GM12878 (cell line): Measurements from ENCODE around the gene PAPSS2. TPM values are rescaled to one million over a fixed set of nuclear protein-coding genes. Genes with fewer than 3 reads are reported as not detected.

Experiments used
- ATAC-seq: fragments of 200-7000 bp; cut with Tn5 transposase; 3 replicates; pipeline ENCODE4 v1.9.1; 2020; ENCODE audit warnings: mild to moderate bottlenecking, moderate library complexity
- BruUV-seq: library from RNA; stranded (reverse); fragments of 400-500 nt; replicated peaks from 2 replicates; lab custom pipeline; 2021; lab: Mats Ljungman, UMichigan
- CTCF ChIA-PET: fragments of 300-600 bp; sonication (Branson Sonifier 250); formaldehyde crosslinking; extraction: SDS; loops from one replicate; lab custom pipeline; 2021; ENCODE audit warnings: inconsistent platforms; lab: Yijun Ruan, JAX
- POLR2A ChIA-PET: fragments of 350-600 bp; formaldehyde crosslinking; extraction: SDS; loops from one replicate; lab custom pipeline; 2021; ENCODE audit warnings: inconsistent platforms; lab: Charles Lee
- RAD21 ChIA-PET: fragments of 300-600 bp; sonication (Branson Sonifier 250); formaldehyde crosslinking; loops from one replicate; lab custom pipeline; 2023; ENCODE audit warnings: antibody characterized with exemption; ENCODE audit not compliant: unreplicated experiment; lab: Charles Lee
- SMC1A ChIA-PET: fragments of 300-600 bp; sonication (Branson Sonifier 250); formaldehyde crosslinking; loops from one replicate; lab custom pipeline; 2023; ENCODE audit not compliant: unreplicated experiment, uncharacterized antibody; lab: Charles Lee
- DNase-seq: peaks from one replicate; pipeline ENCODE4 v3.0.0-alpha.2; 2011; ENCODE audit warnings: low read depth, low spot score
- FAIRE-seq: peaks from 3 replicates; lab custom pipeline; 2011; peaks lifted over from hg19 to GRCh38; lab: Jason Lieb, UNC
- H2AFZ ChIP-seq: 2 replicates; pipeline ENCODE4 v1.6.0; 2011; ENCODE audit warnings: low read depth, low read length, control low read depth; ENCODE audit not compliant: control insufficient read depth
- H3K27ac ChIP-seq: 2 replicates; pipeline ENCODE4 v1.5.1; 2011; ENCODE audit warnings: control low read depth; ENCODE audit not compliant: control insufficient read depth, insufficient read depth
- H3K27me3 ChIP-seq, 2 experiments: replicated peaks in 1 of 2; 2 replicates each; pipeline versions ENCODE4 v1.6.0 to v1.6.1; 2011; ENCODE audit warnings: low read length in 1 of 2; ENCODE audit not compliant: control insufficient read depth in 2 of 2, insufficient read depth in 2 of 2
- H3K36me3 ChIP-seq, 2 experiments: 2 replicates each; pipeline ENCODE4 v1.5.1; 2011; ENCODE audit warnings: low read length in 1 of 2; ENCODE audit not compliant: control insufficient read depth in 2 of 2, insufficient read depth in 2 of 2
- H3K4me1 ChIP-seq: 2 replicates; pipeline ENCODE4 v1.6.1; 2011; ENCODE audit warnings: mild to moderate bottlenecking, low read length, moderate library complexity, mixed read lengths; ENCODE audit not compliant: control insufficient read depth, insufficient read depth
- H3K4me2 ChIP-seq: 2 replicates; pipeline ENCODE4 v1.6.0; 2011; ENCODE audit warnings: control low read depth; ENCODE audit not compliant: control insufficient read depth, insufficient read depth
- H3K4me3 ChIP-seq: fragments of 200-600 bp; sonication (generic); 2 replicates; pipeline ENCODE4 v1.5.1; 2016
- H3K79me2 ChIP-seq: 2 replicates; pipeline ENCODE4 v1.6.0; 2011; ENCODE audit warnings: low read length; ENCODE audit not compliant: control insufficient read depth, insufficient read depth
- H3K9ac ChIP-seq: 2 replicates; pipeline ENCODE4 v1.8.0; 2011; ENCODE audit warnings: low read length, control low read depth, mixed read lengths; ENCODE audit not compliant: control insufficient read depth, insufficient read depth
- H3K9me3 ChIP-seq: replicated peaks from 3 replicates; pipeline ENCODE4 v1.5.1; 2011; ENCODE audit warnings: mild to moderate bottlenecking, low read length; ENCODE audit not compliant: control insufficient read depth, insufficient read depth
- H4K20me1 ChIP-seq: 2 replicates; pipeline ENCODE4 v1.6.0; 2011; ENCODE audit not compliant: control insufficient read depth, insufficient read depth
- BACH1 ChIP-seq: fragments of 450-650 bp; IDR thresholded peaks from 2 replicates; pipeline ENCODE4 v1.6.1; 2017; ENCODE audit warnings: mild to moderate bottlenecking, borderline replicate concordance
- BCL11A ChIP-seq: IDR thresholded peaks from 2 replicates; pipeline ENCODE4 v1.6.1; 2011; ENCODE audit warnings: low read depth, low read length
- CBX3 ChIP-seq: fragments of 200-600 bp; sonication (generic); IDR thresholded peaks from 2 replicates; pipeline ENCODE4 v1.6.1; 2016; ENCODE audit warnings: low read depth, borderline replicate concordance
- CTCF ChIP-seq, 3 experiments: IDR thresholded peaks in 2 of 3; conservative IDR thresholded peaks in 1 of 3; 2 replicates each; pipeline ENCODE4 v1.5.1; 2011; ENCODE audit warnings: low read depth in 3 of 3, low read length in 3 of 3, mild to moderate bottlenecking in 3 of 3, control low read depth in 2 of 3, moderate library complexity in 2 of 3, inconsistent platforms in 1 of 3, mixed read lengths in 1 of 3; ENCODE audit not compliant: control insufficient read depth in 2 of 3, insufficient read depth in 1 of 3; ENCODE audit errors: extremely low read depth in 1 of 3
- FOXK2 ChIP-seq: fragments of 450-650 bp; IDR thresholded peaks from 2 replicates; pipeline ENCODE4 v1.6.1; 2017; ENCODE audit warnings: mild to moderate bottlenecking, moderate library complexity
- IKZF1 ChIP-seq: fragments of 450-650 bp; conservative IDR thresholded peaks from 2 replicates; pipeline ENCODE4 v1.6.1; 2017; ENCODE audit warnings: antibody characterized with exemption, mild to moderate bottlenecking
- MEF2B ChIP-seq: fragments of 450-650 bp; IDR thresholded peaks from 2 replicates; pipeline ENCODE4 v1.6.1; 2018; ENCODE audit warnings: mild to moderate bottlenecking, moderate library complexity; ENCODE audit not compliant: partially characterized antibody, poor library complexity, severe bottlenecking
- NRF1 ChIP-seq: conservative IDR thresholded peaks from 2 replicates; pipeline ENCODE4 v1.6.1; 2011; ENCODE audit warnings: mild to moderate bottlenecking, low read depth, low read length, improper control_type of control experiment
- PBX3 ChIP-seq: IDR thresholded peaks from 2 replicates; pipeline ENCODE4 v1.6.1; 2011; ENCODE audit warnings: mild to moderate bottlenecking, low read depth, low read length, moderate library complexity; ENCODE audit not compliant: insufficient replicate concordance
- PKNOX1 ChIP-seq: fragments of 450-650 bp; IDR thresholded peaks from 2 replicates; pipeline ENCODE4 v1.6.1; 2016; ENCODE audit warnings: mild to moderate bottlenecking
- POLR2A ChIP-seq: IDR thresholded peaks from 2 replicates; pipeline ENCODE4 v1.6.1; 2011; ENCODE audit warnings: low read depth, mild to moderate bottlenecking, low read length
- SMAD1 ChIP-seq: fragments of 450-650 bp; IDR thresholded peaks from 2 replicates; pipeline ENCODE4 v1.6.1; 2018; ENCODE audit warnings: mild to moderate bottlenecking, low read depth; ENCODE audit not compliant: partially characterized antibody
- SMAD5 ChIP-seq: IDR thresholded peaks from 2 replicates; pipeline ENCODE4 v1.6.1; 2016; ENCODE audit warnings: antibody characterized with exemption, low read depth
- TARDBP ChIP-seq: IDR thresholded peaks from 2 replicates; pipeline ENCODE4 v1.6.1; 2016; ENCODE audit warnings: borderline replicate concordance
- YY1 ChIP-seq: IDR thresholded peaks from 2 replicates; pipeline ENCODE4 v1.6.1; 2011; ENCODE audit warnings: low read depth, mild to moderate bottlenecking, low read length
- WGBS: methylation state at CpG from one replicate; pipeline ENCODE4 v1.1.6; 2016; ENCODE audit warnings: low lambda C conversion rate; ENCODE audit not compliant: insufficient replicate concordance, insufficient coverage; ENCODE audit errors: missing lambda C conversion rate; 5-methylcytosine and 5-hydroxymethylcytosine counted together
- in situ Hi-C: fragments of 300-500 bp; cut with MboI; formaldehyde crosslinking; loops from 9 replicates; pipeline ENCODE4 v1.14.3; 2018; ENCODE audit warnings: mixed read lengths
- intact Hi-C: fragments of 100-400 bp; cut with micrococcal nuclease; formaldehyde crosslinking; loops from one replicate; pipeline ENCODE4 v1.14.2; 2022; ENCODE audit not compliant: unreplicated experiment
- polyA plus RNA-seq, 11 experiments: library from polyadenylated mRNA; depleted of rRNA in 4 of 11; unstranded in 6 of 11; stranded (reverse) in 5 of 11; fragments of >200 nt; fragmentation: Nextera tagmentation in 4 of 11; fragmentation: Illumina TruSeq in 1 of 11; extraction: Ambion mirVana in 4 of 11; extraction: Trizol in 1 of 11; gene quantifications; 1 replicate in 1 of 11; 2 replicates in 10 of 11; pipeline versions ENCODE4 v1.2.1 to v1.2.3, GENCODE V29; 2011 to 2016; ENCODE audit warnings: inconsistent platforms in 2 of 11, missing spikeins in 2 of 11, low read depth in 1 of 11
- total RNA-seq, 4 experiments: library from RNA; depleted of rRNA in 3 of 4; stranded (reverse); fragments of >200 nt in 3 of 4; fragmentation: Illumina TruSeq in 1 of 4; extraction: Trizol in 1 of 4; gene quantifications; 2 replicates each; pipeline versions ENCODE4 v1.2.1 to v1.2.3, GENCODE V29; 2013 to 2021

PAPSS2 gene
- total and polyA plus RNA-seq, 10 of the 15 experiments (the other 5 are each of a cell fraction or from before 2014, with no cell fraction given) = 0.15 to 2.1 (median 0.37) TPM

- ChIA-PET SMC1A (no interaction called here), POLR2A (no interaction called here), RAD21 (interaction anchor here (0.9 kb wide), 1 partner anchor 110 kb away, joined by 3 read pairs; no protein-coding TSS in a partner anchor), CTCF (interaction anchor here (0.7 kb wide), 2 partner anchors 132 to 191 kb away, joined by 3 read pairs; no protein-coding TSS in a partner anchor)
- DNase-seq (no peak), ATAC-seq (no peak), FAIRE-seq (no peak)
- Histone ChIP-seq H3K27ac (no peak overlapping the region), H3K9me3 (no peaks in the 10 kb centered on the region), H2AFZ (no peak overlapping the region), H3K9ac (no peak overlapping the region), H3K27me3 (no peaks in the 10 kb centered on the region), H3K4me3 (no peak overlapping the region), H3K79me2 (no peaks in the 10 kb centered on the region), H3K4me2 (no peak overlapping the region), H4K20me1 (no peaks in the 10 kb centered on the region), H3K4me1 (no peaks in the 10 kb centered on the region), H3K36me3 (peaks cover 0 to 9% of the 10 kb centered on the region in 2 experiments; a peak in 3 of 4 replicates)
- no TSS peak for BruUV-seq
- WGBS = 98% methylated on average over 5 of the region's 5 CpGs
- TF ChIP-seq MEF2B (no peak), TARDBP (no peak), YY1 (no peak), SMAD1 (no peak), CTCF (IDR thresholded peaks at IDR 0.05 in 2 of 3, conservative IDR thresholded peaks at IDR 0.05 in 1 of 3; ENCODE audit: control insufficient read depth in 2 of 3, extremely low read depth in 1 of 3, insufficient read depth in 1 of 3, low read depth in 3 of 3, low read length in 3 of 3) (no peak), PKNOX1 (no peak), BCL11A (no peak), FOXK2 (no peak), POLR2A (no peak), PBX3 (no peak), NRF1 (no peak), SMAD5 (no peak), CBX3 (no peak), IKZF1 (no peak), BACH1 (no peak)
- intact Hi-C loops = no loop called here
- in situ Hi-C loops = no loop called here
These were observed 107.6 kb downstream of the PAPSS2 start for GRCh38 chr10:87767253-87767652.
